ENCODE data around the gene GATA1. TPM values are rescaled to one million over a fixed set of nuclear protein-coding genes. Genes with fewer than 3 reads are reported as not detected.

GATA1 gene
- not detected for total RNA-seq

DNA sequence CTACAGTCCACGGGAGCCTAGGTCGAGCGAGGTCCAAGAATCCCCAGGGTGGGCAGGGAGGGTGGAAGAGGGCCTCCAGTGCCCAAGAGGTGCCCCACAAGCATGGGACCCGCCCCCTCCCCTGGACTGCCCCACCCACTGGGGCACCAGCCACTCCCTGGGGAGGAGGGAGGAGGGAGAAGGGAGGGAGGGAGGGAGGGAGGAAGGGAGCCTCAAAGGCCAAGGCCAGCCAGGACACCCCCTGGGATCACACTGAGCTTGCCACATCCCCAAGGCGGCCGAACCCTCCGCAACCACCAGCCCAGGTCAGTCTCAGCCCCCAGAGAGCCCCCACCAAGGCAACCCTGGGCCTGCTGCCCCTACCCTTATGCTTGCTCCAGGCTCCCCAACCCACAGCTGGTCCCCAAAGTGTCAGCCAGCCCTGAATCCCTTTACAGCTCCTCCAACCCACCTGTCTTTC is at the start of gene GATA1:
Gene GATA1 (plus strand): TSS at position 250 of the 460 bp plus-strand sequence. CDS start 4,520 bp downstream, outside the sequence.
- peaks cover 20% of the 10 kb centered on the region for H3K4me1 Mint-ChIP-seq
- H3K4me3 Mint-ChIP-seq = no peak within 1 kb of the TSS
- POLR2A ChIA-PET = no interaction called here
- peak within 1 kb of the TSS; percentile 33 for H3K27ac Mint-ChIP-seq
- peaks cover 8% of the 10 kb centered on the region for H3K27me3 Mint-ChIP-seq
- ATAC-seq (ENCODE audit: low read depth) (no peak), DNase-seq (no peak)
- H3K36me3 Mint-ChIP-seq = no peaks in the 10 kb centered on the region
- H3K9me3 Mint-ChIP-seq = no peaks in the 10 kb centered on the region

DNA sequence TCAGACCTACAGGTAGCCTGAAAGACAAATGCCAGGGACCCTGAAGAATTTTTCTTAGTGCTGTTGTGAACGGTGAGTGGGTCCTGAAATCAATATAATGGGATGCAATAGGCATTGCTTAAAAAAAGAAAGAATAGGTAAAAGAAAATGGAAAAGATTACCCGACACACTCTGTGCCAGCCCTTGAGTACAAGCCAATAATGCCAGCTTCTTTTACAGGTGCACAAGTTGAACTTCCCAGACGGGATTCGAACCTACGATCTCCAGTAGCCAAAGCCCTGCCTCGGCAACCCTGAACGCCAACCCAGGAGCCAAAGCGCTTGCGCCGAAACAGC is 49.5 kb upstream of the GATA1 start:
- ATAC-seq (ENCODE audit: low read depth) = no peak
- Mint-ChIP-seq H3K36me3 (peaks cover 2% of the 10 kb centered on the region), H3K9me3 (no peaks in the 10 kb centered on the region)

DNA sequence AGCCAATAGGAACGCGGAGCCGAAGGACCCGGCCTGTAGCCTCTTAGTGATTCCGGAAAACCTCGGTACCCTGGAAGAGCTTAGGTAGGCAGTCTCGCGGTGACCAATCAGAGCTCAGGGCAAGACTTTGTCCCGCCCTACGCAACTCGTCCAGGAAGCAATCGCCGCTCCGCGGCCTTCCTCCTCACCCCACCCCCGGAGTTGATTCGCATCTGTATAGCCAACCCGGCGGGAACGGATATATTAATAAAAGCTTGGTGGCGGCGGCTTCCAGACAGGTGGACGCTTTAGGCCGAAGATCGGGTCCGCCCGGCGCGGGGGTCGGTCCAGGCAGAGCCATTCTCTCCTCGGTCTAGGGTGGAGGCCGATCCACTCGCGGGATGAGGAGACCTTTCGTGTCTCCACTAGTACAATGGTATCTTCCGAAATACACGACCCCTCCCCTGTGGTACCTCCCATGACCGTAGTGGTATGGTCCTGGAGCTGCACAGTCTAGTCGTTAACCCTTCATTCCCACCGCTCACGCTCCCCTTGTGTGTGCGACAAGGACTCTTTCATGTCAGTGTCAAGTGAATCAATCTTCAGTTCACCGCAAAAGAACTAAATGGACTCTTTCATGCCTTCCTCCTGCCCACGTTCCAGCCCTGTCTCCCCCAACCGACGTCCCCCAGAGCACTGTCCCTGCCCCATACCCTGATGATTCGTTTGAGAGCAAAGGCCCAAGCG is 49.0 kb upstream of the GATA1 start:
- Mint-ChIP-seq H3K36me3 (peaks cover 2% of the 10 kb centered on the region), H3K27me3 (no peaks in the 10 kb centered on the region)
- POLR2A ChIA-PET = interaction anchor here (0.5 to 2.9 kb wide), 20 partner anchors 8 to 244 kb away, joined by 3 to 31 read pairs (median 6); partner anchors contain the start of genes HDAC6, PQBP1, SUV39H1 and TBC1D25

More for the DNA sequence above, 49.5 kb upstream of the GATA1 start:
- Mint-ChIP-seq H3K4me3 (peak overlapping the region; percentile 93), H3K4me1 (peaks cover 9% of the 10 kb centered on the region), H3K27ac (peak overlapping the region; percentile 95), H3K27me3 (no peaks in the 10 kb centered on the region)
- no peak for DNase-seq
- POLR2A ChIA-PET = interaction anchor here (0.5 to 2.9 kb wide), 19 partner anchors 9 to 222 kb away, joined by 3 to 31 read pairs (median 6); partner anchors contain the start of genes HDAC6, PQBP1, SUV39H1 and TBC1D25

DNA sequence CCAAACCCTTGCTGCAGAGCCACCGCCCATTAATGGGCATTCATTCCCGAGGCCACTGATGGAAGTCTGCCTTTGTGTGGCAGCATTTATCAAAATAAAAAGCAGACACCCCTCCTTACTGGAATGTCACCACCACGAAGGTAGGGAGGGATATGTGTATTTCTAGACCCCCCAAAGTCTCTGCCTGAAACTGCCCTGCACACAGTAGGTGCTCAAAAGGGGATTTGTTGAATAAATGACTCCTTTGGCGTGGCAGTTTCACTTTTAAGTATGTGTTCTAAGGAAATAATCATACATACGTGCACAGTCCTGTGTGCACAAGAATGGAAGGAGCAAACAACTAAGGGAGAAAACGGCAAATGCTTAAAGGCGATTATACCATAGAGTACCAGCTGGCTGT is 48.5 kb upstream of the GATA1 start:
- POLR2A ChIA-PET = interaction anchor here (0.5 to 2.9 kb wide), 13 partner anchors 7 to 245 kb away, joined by 3 to 31 read pairs (median 6); partner anchors contain the start of genes HDAC6, PQBP1, SUV39H1 and TBC1D25
- peak overlapping the region; percentile 95 for H3K27ac Mint-ChIP-seq

More for the DNA sequence above, 49.0 kb upstream of the GATA1 start:
- DNase-seq (peak; percentile 77), ATAC-seq (ENCODE audit: low read depth) (peak; percentile 98)
- Mint-ChIP-seq H3K4me1 (peaks cover 9% of the 10 kb centered on the region), H3K4me3 (peak overlapping the region; percentile 93), H3K27ac (peak overlapping the region; percentile 95), H3K9me3 (no peaks in the 10 kb centered on the region)

DNA sequence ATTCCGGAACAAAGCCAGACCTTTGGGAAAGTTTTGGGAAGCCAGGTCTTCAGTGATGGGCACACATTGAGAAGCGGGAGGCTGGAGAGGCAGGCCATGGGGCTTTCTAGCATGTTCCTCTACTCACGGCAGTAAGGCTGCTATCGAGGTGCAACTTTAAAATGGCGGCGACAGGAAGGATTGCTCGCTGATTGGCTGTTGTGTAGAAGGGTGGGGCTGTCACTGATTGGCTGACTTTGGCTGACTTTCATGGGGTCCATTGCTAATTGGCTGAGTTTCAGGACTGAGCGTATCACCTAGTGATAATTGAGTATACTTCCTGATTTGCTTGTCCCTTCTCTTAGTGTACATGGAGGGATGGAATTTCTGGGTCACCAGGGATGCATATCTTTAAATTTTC is 44.6 kb upstream of the GATA1 start:
- H3K27ac Mint-ChIP-seq = no peak overlapping the region
- no peaks in the 10 kb centered on the region for H3K27me3 Mint-ChIP-seq
- POLR2A ChIA-PET = interaction anchor here (0.6 kb wide), 1 partner anchor 39 kb away, joined by 4 read pairs; no protein-coding TSS in a partner anchor

More for the DNA sequence above, 48.5 kb upstream of the GATA1 start:
- H3K4me3 Mint-ChIP-seq = peak overlapping the region; percentile 93
- peaks cover 2% of the 10 kb centered on the region for H3K36me3 Mint-ChIP-seq
- no peaks in the 10 kb centered on the region for H3K27me3 Mint-ChIP-seq
- DNase-seq = no peak
- peaks cover 9% of the 10 kb centered on the region for H3K4me1 Mint-ChIP-seq
- no peak for ATAC-seq (ENCODE audit: low read depth)
- no peaks in the 10 kb centered on the region for H3K9me3 Mint-ChIP-seq

DNA sequence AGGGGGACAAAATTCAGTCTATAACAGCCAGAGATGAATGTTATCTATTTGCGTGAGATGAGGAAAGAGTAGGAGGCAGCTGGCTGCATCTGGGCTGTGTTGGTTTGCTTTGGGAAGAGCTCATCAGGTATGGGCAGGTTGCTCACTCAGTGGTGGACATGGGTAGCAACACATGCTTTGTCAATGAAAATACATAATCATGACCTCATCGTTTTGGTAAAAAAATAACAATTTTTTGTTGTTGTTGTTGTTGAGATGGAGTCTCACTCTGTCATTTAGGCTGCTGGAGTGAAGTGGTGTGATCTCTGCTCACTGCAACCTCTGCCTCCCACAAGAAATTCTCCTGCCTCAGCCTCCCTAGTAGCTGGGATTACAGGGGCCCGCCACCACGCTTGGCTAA is 41.2 kb upstream of the GATA1 start:
- Mint-ChIP-seq H3K27me3 (no peaks in the 10 kb centered on the region), H3K9me3 (no peaks in the 10 kb centered on the region), H3K36me3 (no peaks in the 10 kb centered on the region), H3K27ac (no peak overlapping the region), H3K4me1 (peaks cover 1% of the 10 kb centered on the region), H3K4me3 (no peak overlapping the region)
- ATAC-seq (ENCODE audit: low read depth) (no peak), DNase-seq (no peak)
- POLR2A ChIA-PET = interaction anchor here (1.4 kb wide), 1 partner anchor 8 kb away, joined by 4 read pairs; no protein-coding TSS in a partner anchor

More for the DNA sequence above, 44.6 kb upstream of the GATA1 start:
- no peaks in the 10 kb centered on the region for H3K9me3 Mint-ChIP-seq
- no peak overlapping the region for H3K4me3 Mint-ChIP-seq
- no peaks in the 10 kb centered on the region for H3K36me3 Mint-ChIP-seq
- ATAC-seq (ENCODE audit: low read depth) (no peak), DNase-seq (no peak)
- H3K4me1 Mint-ChIP-seq = peaks cover 3% of the 10 kb centered on the region

DNA sequence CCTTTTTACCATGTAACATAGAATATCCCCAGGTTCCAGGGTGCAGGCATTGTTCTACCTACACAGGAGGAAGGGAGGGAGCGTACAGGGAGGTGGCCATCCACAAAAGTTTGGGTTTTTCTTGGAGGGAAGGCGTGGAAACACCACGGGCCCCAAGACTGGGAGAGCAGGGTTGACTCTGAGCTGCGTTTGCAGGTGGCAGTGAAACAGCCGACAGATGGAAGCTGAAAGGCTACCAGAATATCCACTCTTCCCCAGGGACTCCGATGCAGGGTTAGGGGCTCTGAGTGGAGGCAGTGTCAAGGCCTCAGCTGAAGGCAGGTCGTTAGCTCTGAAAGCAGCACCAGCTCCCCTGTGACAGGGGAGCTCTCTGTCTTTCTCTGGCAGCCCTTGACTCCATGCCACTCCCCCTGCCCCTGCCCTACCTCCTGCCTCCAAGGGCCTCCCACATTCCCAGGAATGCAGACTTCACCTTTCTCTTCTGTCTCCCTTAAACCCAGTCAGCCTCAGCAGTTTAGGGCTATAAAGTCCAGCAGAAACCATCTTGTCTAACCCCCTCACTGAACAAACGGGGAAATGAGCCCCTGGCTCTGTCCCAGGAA is 38.9 kb upstream of the GATA1 start:
- Mint-ChIP-seq H3K27me3 (no peaks in the 10 kb centered on the region), H3K27ac (no peak overlapping the region), H3K4me1 (peaks cover 5% of the 10 kb centered on the region), H3K36me3 (no peaks in the 10 kb centered on the region), H3K4me3 (no peak overlapping the region), H3K9me3 (no peaks in the 10 kb centered on the region)
- POLR2A ChIA-PET = no interaction called here
- no peak for DNase-seq
- ATAC-seq (ENCODE audit: low read depth) = no peak

DNA sequence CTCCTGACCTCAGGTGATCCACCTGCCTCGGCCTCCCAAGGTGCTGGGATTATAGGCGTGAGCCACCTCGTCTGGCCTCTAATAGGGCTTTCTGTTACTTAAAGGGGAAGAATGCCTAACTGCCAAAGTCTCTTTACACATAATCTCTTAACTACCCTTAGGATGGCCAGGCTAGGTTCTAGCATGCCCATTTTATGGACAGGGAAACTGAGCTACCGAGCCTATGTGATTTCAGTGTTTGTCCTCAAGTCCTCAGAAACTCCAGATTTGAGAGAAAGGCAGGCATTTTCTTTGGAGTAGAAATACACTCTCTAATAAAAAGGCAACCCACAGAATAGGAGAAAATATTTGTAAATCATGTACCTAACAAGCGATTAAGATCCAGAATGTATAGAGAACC is 37.2 kb upstream of the GATA1 start:
- Mint-ChIP-seq H3K4me3 (no peak overlapping the region), H3K27ac (no peak overlapping the region), H3K36me3 (no peaks in the 10 kb centered on the region), H3K4me1 (peaks cover 7% of the 10 kb centered on the region), H3K9me3 (no peaks in the 10 kb centered on the region), H3K27me3 (no peaks in the 10 kb centered on the region)
- ATAC-seq (ENCODE audit: low read depth) (no peak), DNase-seq (no peak)
- POLR2A ChIA-PET = interaction anchor here (2.0 kb wide), 1 partner anchor 12 kb away, joined by 6 read pairs; no protein-coding TSS in a partner anchor

GRCh38 chrX:48751343-48751742 is 35.0 kb upstream of the GATA1 start:
- H3K4me1 Mint-ChIP-seq = peaks cover 7% of the 10 kb centered on the region
- H3K9me3 Mint-ChIP-seq = no peaks in the 10 kb centered on the region
- POLR2A ChIA-PET = interaction anchor here (1.3 to 2.0 kb wide), 3 partner anchors 11 to 55 kb away, joined by 3 to 6 read pairs (median 5); partner anchors contain the start of gene SUV39H1
- no peak for DNase-seq
- no peaks in the 10 kb centered on the region for H3K27me3 Mint-ChIP-seq
- H3K27ac Mint-ChIP-seq = peak overlapping the region; percentile 68
- H3K4me3 Mint-ChIP-seq = no peak overlapping the region
- peak; percentile 52 for ATAC-seq (ENCODE audit: low read depth)
- no peaks in the 10 kb centered on the region for H3K36me3 Mint-ChIP-seq

- POLR2A ChIA-PET = interaction anchor here (1.3 kb wide), 1 partner anchor 56 kb away, joined by 3 read pairs; the partner anchor contains the start of gene SUV39H1
- Mint-ChIP-seq H3K27ac (no peak overlapping the region), H3K9me3 (no peaks in the 10 kb centered on the region), H3K27me3 (no peaks in the 10 kb centered on the region), H3K4me1 (peaks cover 7% of the 10 kb centered on the region), H3K4me3 (no peak overlapping the region), H3K36me3 (no peaks in the 10 kb centered on the region)
- DNase-seq (no peak), ATAC-seq (ENCODE audit: low read depth) (no peak)
Measured at GRCh38 chrX:48752498-48752897, 33.9 kb upstream of the GATA1 start.

DNA sequence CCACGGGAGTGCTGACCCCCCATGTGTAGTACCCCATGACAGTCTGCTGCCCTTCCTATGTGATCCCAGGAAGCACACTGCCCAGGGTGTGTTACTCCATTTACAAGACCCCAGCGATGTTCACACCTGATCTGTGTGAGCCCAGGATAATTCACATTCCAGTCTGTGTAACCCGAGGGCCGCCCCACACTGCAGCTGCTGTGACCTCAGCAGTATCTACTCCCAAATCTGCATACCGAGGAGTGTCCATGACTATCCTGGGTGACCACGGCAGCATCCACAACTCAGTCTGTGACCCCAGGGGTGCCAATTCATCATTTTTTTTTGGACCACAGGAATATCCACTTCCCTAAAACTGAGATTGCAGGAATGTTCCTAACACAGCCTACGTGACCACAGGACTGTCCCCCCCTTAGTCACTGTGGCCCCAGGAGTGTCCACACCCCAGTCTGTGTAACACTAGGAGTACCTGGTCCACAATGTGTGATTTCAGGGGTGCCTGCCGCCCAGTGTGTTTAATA is 32.6 kb upstream of the GATA1 start:
- H3K27ac Mint-ChIP-seq = no peak overlapping the region
- H3K9me3 Mint-ChIP-seq = no peaks in the 10 kb centered on the region
- H3K4me3 Mint-ChIP-seq = no peak overlapping the region
- DNase-seq (no peak), ATAC-seq (ENCODE audit: low read depth) (no peak)
- POLR2A ChIA-PET = no interaction called here
- H3K4me1 Mint-ChIP-seq = peaks cover 7% of the 10 kb centered on the region
- no peaks in the 10 kb centered on the region for H3K36me3 Mint-ChIP-seq
- H3K27me3 Mint-ChIP-seq = no peaks in the 10 kb centered on the region

DNA sequence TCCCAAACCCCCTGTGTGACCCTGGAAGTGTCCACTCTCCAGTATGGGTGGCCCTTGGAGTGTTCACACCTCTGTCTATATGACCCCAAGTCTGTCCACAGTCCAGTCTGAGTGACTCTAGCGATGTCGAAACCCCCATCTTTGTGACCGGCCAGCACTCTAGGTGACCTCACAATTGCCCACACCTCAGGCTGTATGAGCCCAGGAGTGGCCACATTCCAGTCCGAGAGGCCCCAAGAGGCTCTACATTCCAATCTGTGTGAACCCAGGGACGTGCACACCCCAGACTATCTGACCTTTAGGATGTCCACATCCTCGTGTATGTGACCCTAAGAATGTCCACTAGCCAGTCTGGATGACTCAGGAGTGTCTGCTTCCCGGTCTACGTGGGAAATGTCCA is 32.2 kb upstream of the GATA1 start:
- ATAC-seq (ENCODE audit: low read depth) (no peak), DNase-seq (no peak)
- POLR2A ChIA-PET = no interaction called here
- H3K36me3 Mint-ChIP-seq = no peaks in the 10 kb centered on the region
- no peaks in the 10 kb centered on the region for H3K9me3 Mint-ChIP-seq
- H3K27ac Mint-ChIP-seq = no peak overlapping the region
- peaks cover 7% of the 10 kb centered on the region for H3K4me1 Mint-ChIP-seq
- no peaks in the 10 kb centered on the region for H3K27me3 Mint-ChIP-seq
- no peak overlapping the region for H3K4me3 Mint-ChIP-seq

DNA sequence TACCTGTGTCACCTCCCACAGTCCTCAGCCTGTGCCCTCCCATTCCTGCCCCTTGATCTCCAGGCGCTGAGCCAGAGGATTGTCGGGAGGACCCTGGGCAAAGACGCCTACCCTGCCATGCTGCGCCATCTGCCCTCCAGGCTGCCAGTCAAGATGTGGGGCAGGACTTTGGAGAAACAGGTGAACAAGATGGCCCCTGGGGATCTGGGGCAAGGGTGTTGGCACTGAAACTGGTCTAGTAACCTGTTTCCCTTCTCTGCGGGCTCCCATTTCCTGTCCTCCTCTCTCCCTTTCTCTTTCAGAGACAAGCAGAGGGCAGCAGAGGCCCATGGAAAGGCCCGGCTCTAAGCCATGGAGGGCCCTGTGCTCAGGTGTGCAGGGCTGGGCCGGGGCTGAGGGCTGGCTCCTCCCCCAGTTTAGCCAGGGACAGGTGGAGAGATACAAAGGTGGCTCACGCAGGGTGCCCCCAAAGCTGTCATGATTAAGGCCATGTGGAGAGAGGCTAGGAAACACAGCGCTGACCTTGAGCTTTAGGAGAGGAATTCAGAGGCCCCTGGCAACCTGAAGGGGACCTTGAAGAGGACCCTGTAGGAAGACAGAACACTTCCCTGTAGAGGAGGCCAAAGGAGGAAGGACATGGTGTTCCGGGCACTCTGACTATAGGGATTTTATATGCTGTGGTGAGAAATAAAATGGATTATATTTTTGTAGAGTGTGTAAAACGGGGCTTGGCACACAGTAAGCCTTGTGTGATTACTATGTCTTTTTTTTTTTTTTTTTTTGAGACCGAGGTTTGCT is 24.5 kb upstream of the GATA1 start, which contains the start of gene GLOD5:
Gene GLOD5 (plus strand): TSS at position 74 of the 798 bp plus-strand sequence. CDS start 44 bp downstream, at position 118.
- Mint-ChIP-seq H3K36me3 (no peaks in the 10 kb centered on the region), H3K27ac (peak within 1 kb of the TSS; percentile 72)
- POLR2A ChIA-PET = no interaction called here

More for the DNA sequence above, 24.5 kb upstream of the GATA1 start, which contains the start of gene GLOD5:
- Mint-ChIP-seq H3K4me3 (no peak within 1 kb of the TSS), H3K9me3 (no peaks in the 10 kb centered on the region), H3K27me3 (peaks cover 7% of the 10 kb centered on the region), H3K4me1 (peaks cover 7% of the 10 kb centered on the region)
- ATAC-seq (ENCODE audit: low read depth) (peak; percentile 95), DNase-seq (peak; percentile 36)

Measured in activated naive CD8-positive, alpha-beta T cell treated with anti-CD3 and anti-CD28 coated beads, Interleukin-2, amount 10 ng/mL, durations not matched to agents 7 days and 5 days (primary cell).